DOHH2 (cell line): ENCODE data around the gene ANK3.

ENCODE experiments used
- H3F3A ChIP-seq: fragments of 200-600 bp; sonication (generic), shearing (Covaris generic); 2 replicates; pipeline ENCODE4 v1.6.0; 2016; ENCODE audit warnings: antibody characterized with exemption, mild to moderate bottlenecking; ENCODE audit not compliant: control insufficient read depth, insufficient read depth
- H3K27ac ChIP-seq: fragments of 200-600 bp; sonication (generic); 2 replicates; pipeline ENCODE4 v1.5.1; 2014; ENCODE audit warnings: low read depth, mild to moderate bottlenecking, low read length, moderate library complexity
- H3K27me3 ChIP-seq: fragments of 200-600 bp; sonication (generic); 2 replicates; pipeline ENCODE4 v1.6.1; 2014; ENCODE audit warnings: mild to moderate bottlenecking, low read length, mixed read lengths; ENCODE audit not compliant: control insufficient read depth
- H3K36me3 ChIP-seq: fragments of 200-600 bp; sonication (generic); 2 replicates; pipeline ENCODE4 v1.6.1; 2014; ENCODE audit warnings: mild to moderate bottlenecking, low read length, moderate library complexity, mixed read lengths; ENCODE audit not compliant: control insufficient read depth
- H3K4me1 ChIP-seq: fragments of 200-600 bp; sonication (generic); 2 replicates; pipeline ENCODE4 v1.6.1; 2014; ENCODE audit warnings: mild to moderate bottlenecking, low read length, mixed read lengths; ENCODE audit not compliant: control insufficient read depth
- H3K4me2 ChIP-seq: fragments of 200-600 bp; sonication (generic); 2 replicates; pipeline ENCODE4 v1.6.0; 2014; ENCODE audit warnings: mild to moderate bottlenecking, low read length, moderate library complexity
- H3K4me3 ChIP-seq: fragments of 200-600 bp; sonication (generic); 2 replicates; pipeline ENCODE4 v1.5.1; 2014; ENCODE audit warnings: mild to moderate bottlenecking, low read length, mixed read lengths
- H3K79me2 ChIP-seq: fragments of 200-600 bp; sonication (generic); 2 replicates; pipeline ENCODE4 v1.6.1; 2014; ENCODE audit warnings: mild to moderate bottlenecking, low read length, mixed read lengths; ENCODE audit not compliant: control insufficient read depth
- H3K9me2 ChIP-seq: fragments of 200-600 bp; sonication (generic); replicated peaks from 2 replicates; pipeline ENCODE4 v1.6.1; 2014; ENCODE audit warnings: mild to moderate bottlenecking, low read length, mixed read lengths; ENCODE audit not compliant: control insufficient read depth
- H3K9me3 ChIP-seq: fragments of 200-600 bp; sonication (generic); 2 replicates; pipeline ENCODE4 v1.6.1; 2014; ENCODE audit warnings: antibody characterized with exemption, low read length, mixed read lengths; ENCODE audit not compliant: control insufficient read depth, insufficient read depth
- H4K20me1 ChIP-seq: fragments of 200-600 bp; sonication (generic); 2 replicates; pipeline ENCODE4 v1.6.0; 2014; ENCODE audit warnings: low read depth, mild to moderate bottlenecking, antibody characterized with exemption, low read length, moderate library complexity; ENCODE audit not compliant: control insufficient read depth, insufficient read depth
- CTCF ChIP-seq: fragments of 200-600 bp; sonication (generic); IDR thresholded peaks from one replicate; pipeline ENCODE4 v1.5.1; 2014; ENCODE audit warnings: antibody characterized with exemption, mild to moderate bottlenecking, low read depth, low read length; ENCODE audit not compliant: poor library complexity, severe bottlenecking
- EZH2phosphoT487 ChIP-seq: fragments of 200-600 bp; sonication (generic); IDR thresholded peaks from 2 replicates; pipeline ENCODE4 v1.6.1; 2017; ENCODE audit warnings: borderline replicate concordance, mild to moderate bottlenecking, antibody characterized with exemption, low read length, moderate library complexity, mixed read lengths

ANK3 gene

GRCh38 chr10:60208676-60209269 lies 180.9 kb downstream of the ANK3 start:
- Histone ChIP-seq H3K36me3 (peaks cover 89% of the 10 kb centered on the region), H3K4me2 (no peak overlapping the region)
- no peak for TF ChIP-seq EZH2phosphoT487
- peak; percentile 70 for TF ChIP-seq CTCF

GRCh38 chr10:60207894-60208293 lies 181.8 kb downstream of the ANK3 start:
- no peak overlapping the region for H3K4me3 ChIP-seq

More at GRCh38 chr10:60208676-60209269, 180.9 kb downstream of the ANK3 start:
- no peaks in the 10 kb centered on the region for H3K27me3 ChIP-seq
- H3K79me2 ChIP-seq, result no peaks in the 10 kb centered on the region; the same call in 1 of the 2 replicates
- H3K27ac ChIP-seq, result no peak overlapping the region
- no peaks in the 10 kb centered on the region for H3K9me2 ChIP-seq
- no peaks in the 10 kb centered on the region for H3K9me3 ChIP-seq
- H3F3A ChIP-seq, result 0 out of 2 replicates have a peak, but pooled peaks cover 4% of the 10 kb centered on the region
- no peak overlapping the region for H3K4me3 ChIP-seq
- no peaks in the 10 kb centered on the region for H4K20me1 ChIP-seq
- H3K4me1 ChIP-seq, result peaks cover 47% of the 10 kb centered on the region

GRCh38 chr10:60206735-60207134 lies 182.9 kb downstream of the ANK3 start:
- H3K36me3 ChIP-seq, result peaks cover 84% of the 10 kb centered on the region
- H3F3A ChIP-seq, result no peaks in the 10 kb centered on the region
- no peaks in the 10 kb centered on the region for H3K27me3 ChIP-seq
- H4K20me1 ChIP-seq, result no peaks in the 10 kb centered on the region
- no peaks in the 10 kb centered on the region for H3K9me3 ChIP-seq
- no peak overlapping the region for H3K4me2 ChIP-seq
- no peaks in the 10 kb centered on the region for H3K9me2 ChIP-seq
- no peak overlapping the region for H3K4me3 ChIP-seq
- no peaks in the 10 kb centered on the region; the same call in 1 of the 2 replicates for H3K79me2 ChIP-seq
- TF ChIP-seq CTCF (no peak), EZH2phosphoT487 (no peak)
- H3K27ac ChIP-seq, result no peak overlapping the region
- H3K4me1 ChIP-seq, result peaks cover 26% of the 10 kb centered on the region

More at GRCh38 chr10:60207894-60208293, 181.8 kb downstream of the ANK3 start:
- no peaks in the 10 kb centered on the region; the same call in 1 of the 2 replicates for H3K79me2 ChIP-seq
- peaks cover 38% of the 10 kb centered on the region for H3K4me1 ChIP-seq
- TF ChIP-seq EZH2phosphoT487 (no peak), CTCF (no peak)
- H4K20me1 ChIP-seq, result no peaks in the 10 kb centered on the region
- H3K27ac ChIP-seq, result no peak overlapping the region
- H3K9me3 ChIP-seq, result no peaks in the 10 kb centered on the region
- H3K4me2 ChIP-seq, result no peak overlapping the region
- no peaks in the 10 kb centered on the region for H3K9me2 ChIP-seq
- H3K36me3 ChIP-seq, result peaks cover 89% of the 10 kb centered on the region
- no peaks in the 10 kb centered on the region for H3F3A ChIP-seq
- no peaks in the 10 kb centered on the region for H3K27me3 ChIP-seq
